GM23338 (cell line): Measurements from ENCODE around the gene XPNPEP2. TPM values are rescaled to one million over a fixed set of nuclear protein-coding genes. Genes with fewer than 3 reads are reported as not detected.

Experiments
- ATAC-seq: fragments of 200-7000 bp; cut with Tn5 transposase; 3 replicates; pipeline ENCODE4 v1.9.1; 2020
- DNase-seq: peaks from one replicate; pipeline ENCODE4 v3.0.0-alpha.2; 2015; ENCODE audit warnings: low spot score
- H2AFZ ChIP-seq: fragments of 200-600 bp; sonication (generic); 2 replicates; pipeline ENCODE4 v1.8.0; 2016; ENCODE audit warnings: antibody characterized with exemption, mild to moderate bottlenecking, moderate library complexity
- H3F3A ChIP-seq: fragments of 200-600 bp; sonication (generic); replicated peaks from 2 replicates; pipeline ENCODE4 v1.8.0; 2017; ENCODE audit warnings: antibody characterized with exemption, mixed run types, low read depth
- H3K27ac ChIP-seq: fragments of 200-600 bp; sonication (generic); 2 replicates; pipeline ENCODE4 v1.6.1; 2016; ENCODE audit warnings: low read depth
- H3K27me3 ChIP-seq: fragments of 200-600 bp; sonication (generic); 2 replicates; pipeline ENCODE4 v1.8.0; 2016; ENCODE audit warnings: mild to moderate bottlenecking, mixed run types, moderate library complexity; ENCODE audit not compliant: insufficient read depth
- H3K36me3 ChIP-seq: fragments of 200-600 bp; sonication (generic); 2 replicates; pipeline ENCODE4 v1.8.0; 2016; ENCODE audit warnings: mild to moderate bottlenecking; ENCODE audit not compliant: insufficient read depth
- H3K4me1 ChIP-seq: fragments of 200-600 bp; sonication (generic); 2 replicates; pipeline ENCODE4 v1.8.0; 2016; ENCODE audit warnings: mild to moderate bottlenecking, moderate library complexity; ENCODE audit not compliant: insufficient read depth
- H3K4me2 ChIP-seq: fragments of 200-600 bp; sonication (generic); 2 replicates; pipeline ENCODE4 v1.7.1; 2017; ENCODE audit warnings: mixed run types
- H3K4me3 ChIP-seq: fragments of 200-600 bp; sonication (generic); 2 replicates; pipeline ENCODE4 v1.6.1; 2016; ENCODE audit warnings: mixed run types
- H3K79me2 ChIP-seq: fragments of 200-600 bp; sonication (generic); replicated peaks from 2 replicates; pipeline ENCODE4 v1.8.0; 2017; ENCODE audit warnings: mild to moderate bottlenecking; ENCODE audit not compliant: insufficient read depth
- H3K9me2 ChIP-seq: fragments of 200-600 bp; sonication (generic); 2 replicates; pipeline ENCODE4 v1.8.0; 2017; ENCODE audit not compliant: insufficient read depth
- H4K20me1 ChIP-seq: fragments of 200-600 bp; sonication (generic); replicated peaks from 2 replicates; pipeline ENCODE4 v1.8.0; 2017; ENCODE audit warnings: mild to moderate bottlenecking; ENCODE audit not compliant: insufficient read depth
- H3K27ac Mint-ChIP-seq: 2 replicates; pipeline ENCODE4 v1.8.0; 2020; ENCODE audit warnings: inconsistent platforms, mild to moderate bottlenecking, moderate library complexity, mixed read lengths
- H3K27me3 Mint-ChIP-seq: 3 replicates; pipeline ENCODE4 v1.8.0; 2022; ENCODE audit warnings: low read depth, mild to moderate bottlenecking, moderate library complexity, mixed read lengths, inconsistent platforms; ENCODE audit not compliant: insufficient read depth, poor library complexity
- H3K36me3 Mint-ChIP-seq: 3 replicates; pipeline ENCODE4 v1.8.0; 2021; ENCODE audit warnings: low read depth, mild to moderate bottlenecking, inconsistent platforms, moderate library complexity, mixed read lengths
- H3K4me1 Mint-ChIP-seq: 3 replicates; pipeline ENCODE4 v1.8.0; 2020; ENCODE audit warnings: mild to moderate bottlenecking, inconsistent platforms, mixed read lengths
- H3K4me3 Mint-ChIP-seq: 3 replicates; pipeline ENCODE4 v1.8.0; 2021; ENCODE audit warnings: moderate library complexity, mild to moderate bottlenecking, inconsistent platforms, mixed read lengths
- H3K9me3 Mint-ChIP-seq: 3 replicates; pipeline ENCODE4 v1.8.0; 2020; ENCODE audit warnings: moderate library complexity, mild to moderate bottlenecking, inconsistent platforms, mixed read lengths
- CREB1 ChIP-seq: fragments of 250-450 bp; sonication (Bioruptor Pico); IDR thresholded peaks from 2 replicates; pipeline ENCODE4 v1.5.0; 2020; ENCODE audit warnings: low read depth, mild to moderate bottlenecking, moderate library complexity
- CTCF ChIP-seq, 2 experiments: fragments of 200-600 bp in 1 of 2; sonication (generic) in 1 of 2; conservative IDR thresholded peaks; 2 replicates each; pipeline versions ENCODE4 v1.5.1 to v1.6.1; 2016 to 2017; ENCODE audit warnings: antibody characterized with exemption in 2 of 2, low read depth in 2 of 2, mild to moderate bottlenecking in 2 of 2, moderate library complexity in 1 of 2
- ETS1 ChIP-seq: IDR thresholded peaks from 2 replicates; pipeline ENCODE4 v1.6.1; 2016; ENCODE audit warnings: antibody characterized with exemption
- EZH2 ChIP-seq: fragments of 200-600 bp; sonication (generic); IDR thresholded peaks from one replicate; pipeline ENCODE4 v1.8.0; 2017; ENCODE audit warnings: antibody characterized with exemption, mild to moderate bottlenecking, low read depth; ENCODE audit not compliant: unreplicated experiment
- EZH2phosphoT487 ChIP-seq: fragments of 200-600 bp; sonication (generic); IDR thresholded peaks from one replicate; pipeline ENCODE4 v1.8.1; 2018; ENCODE audit warnings: antibody characterized with exemption; ENCODE audit not compliant: unreplicated experiment
- JUNB ChIP-seq: IDR thresholded peaks from one replicate; pipeline ENCODE4 v1.6.1; 2016; ENCODE audit warnings: antibody characterized with exemption; ENCODE audit not compliant: unreplicated experiment
- NANOG ChIP-seq: IDR thresholded peaks from 2 replicates; pipeline ENCODE4 v1.6.1; 2016; ENCODE audit warnings: antibody characterized with exemption, borderline replicate concordance
- POLR2AphosphoS5 ChIP-seq: IDR thresholded peaks from 2 replicates; pipeline ENCODE4 v1.6.1; 2016; ENCODE audit warnings: antibody characterized with exemption, low read depth
- REST ChIP-seq: IDR thresholded peaks from one replicate; pipeline ENCODE4 v1.6.1; 2018; ENCODE audit warnings: antibody characterized with exemption; ENCODE audit not compliant: unreplicated experiment
- STAT1 ChIP-seq: IDR thresholded peaks from one replicate; pipeline ENCODE4 v1.6.1; 2016; ENCODE audit warnings: antibody characterized with exemption; ENCODE audit not compliant: unreplicated experiment
- ZNF114 ChIP-seq: fragments of 250-450 bp; sonication (Bioruptor Pico); IDR thresholded peaks from 2 replicates; pipeline ENCODE4 v1.5.0; 2020; ENCODE audit warnings: mild to moderate bottlenecking, moderate library complexity
- ZNF331 ChIP-seq: fragments of 250-450 bp; sonication (Bioruptor Pico); IDR thresholded peaks from 2 replicates; pipeline ENCODE4 v1.5.0; 2020; ENCODE audit warnings: low read depth, mild to moderate bottlenecking, moderate library complexity
- polyA plus RNA-seq: library from polyadenylated mRNA; unstranded; fragments of >200 nt; fragmentation: Nextera tagmentation; extraction: Ambion mirVana; gene quantifications from 2 replicates; pipeline ENCODE4 v1.2.1, GENCODE V29; 2016
- total RNA-seq: library from RNA; depleted of rRNA; stranded (reverse); fragments of >200 nt; shearing (Covaris generic); gene quantifications from 2 replicates; pipeline ENCODE4 v1.2.3, GENCODE V29; 2014

The XPNPEP2 gene
- total and polyA plus RNA-seq, 2 experiments from 2014 or later = not detected

- TF ChIP-seq REST (no peak), NANOG (no peak), EZH2phosphoT487 (no peak), STAT1 (no peak), ZNF114 (CRISPR knock-in tag) (no peak), POLR2AphosphoS5 (no peak), CREB1 (CRISPR knock-in tag) (no peak), JUNB (no peak), ETS1 (no peak), EZH2 (no peak)
These were observed 16.9 kb upstream of the XPNPEP2 start (continued) for GRCh38 chrX:129721870-129722269.

GRCh38 chrX:129723511-129723910 is 15.3 kb upstream of the XPNPEP2 start:
- no peaks in the 10 kb centered on the region for H3K27me3 ChIP-seq
- no peak overlapping the region for H3K4me3 ChIP-seq
- ATAC-seq = no peak
- no peak overlapping the region for H2AFZ ChIP-seq
- H3K36me3 Mint-ChIP-seq = no peaks in the 10 kb centered on the region
- no peak overlapping the region for H3K4me3 Mint-ChIP-seq
- H3K36me3 ChIP-seq = no peaks in the 10 kb centered on the region
- H3K27ac Mint-ChIP-seq = no peak overlapping the region
- no peaks in the 10 kb centered on the region for H3F3A ChIP-seq
- DNase-seq = no peak
- H3K9me3 Mint-ChIP-seq = no peaks in the 10 kb centered on the region
- H3K4me1 ChIP-seq = peaks cover 3% of the 10 kb centered on the region; the same call in 1 of the 2 replicates
- H3K4me1 Mint-ChIP-seq = peaks cover 25% of the 10 kb centered on the region
- H3K27ac ChIP-seq = no peak overlapping the region
- peaks cover 4% of the 10 kb centered on the region for H3K27me3 Mint-ChIP-seq
- H3K79me2 ChIP-seq = no peaks in the 10 kb centered on the region
- H3K4me2 ChIP-seq = no peak overlapping the region
- no peaks in the 10 kb centered on the region for H3K9me2 ChIP-seq
- H4K20me1 ChIP-seq = no peaks in the 10 kb centered on the region
- TF ChIP-seq NANOG (no peak), STAT1 (no peak), JUNB (no peak), CTCF (conservative IDR thresholded peaks at IDR 0.05; ENCODE audit: low read depth in 2 of 2) (no peak), ZNF331 (CRISPR knock-in tag) (no peak), EZH2 (no peak), EZH2phosphoT487 (no peak), REST (no peak), ZNF114 (CRISPR knock-in tag) (no peak), POLR2AphosphoS5 (no peak), CREB1 (CRISPR knock-in tag) (no peak), ETS1 (no peak)
